Measurements from ENCODE around the gene SHROOM1.

DNA sequence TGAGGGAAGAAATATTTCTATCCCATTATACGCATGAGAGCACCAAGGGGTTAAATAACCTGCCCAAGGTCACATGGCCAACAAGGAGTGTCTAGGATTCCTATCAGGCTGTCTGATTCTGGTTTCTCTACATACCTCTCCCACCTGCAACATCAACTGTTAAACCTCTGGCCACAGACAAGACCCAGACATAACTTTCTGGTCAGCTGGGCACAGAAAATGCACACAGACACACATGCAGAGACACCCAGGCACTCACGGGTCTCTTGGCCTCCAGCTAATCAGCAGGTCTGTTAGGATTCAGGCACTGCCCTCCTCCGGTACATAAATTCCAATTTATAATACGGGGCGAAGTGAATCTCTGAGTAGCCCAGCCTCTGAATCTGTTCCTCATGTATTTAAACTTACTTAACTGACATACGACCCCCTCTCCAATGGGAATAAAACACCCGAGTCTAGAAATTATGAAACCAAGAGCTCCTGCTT is 54.9 kb downstream of the SHROOM1 start:
- TF ChIP-seq, protein P1, sequence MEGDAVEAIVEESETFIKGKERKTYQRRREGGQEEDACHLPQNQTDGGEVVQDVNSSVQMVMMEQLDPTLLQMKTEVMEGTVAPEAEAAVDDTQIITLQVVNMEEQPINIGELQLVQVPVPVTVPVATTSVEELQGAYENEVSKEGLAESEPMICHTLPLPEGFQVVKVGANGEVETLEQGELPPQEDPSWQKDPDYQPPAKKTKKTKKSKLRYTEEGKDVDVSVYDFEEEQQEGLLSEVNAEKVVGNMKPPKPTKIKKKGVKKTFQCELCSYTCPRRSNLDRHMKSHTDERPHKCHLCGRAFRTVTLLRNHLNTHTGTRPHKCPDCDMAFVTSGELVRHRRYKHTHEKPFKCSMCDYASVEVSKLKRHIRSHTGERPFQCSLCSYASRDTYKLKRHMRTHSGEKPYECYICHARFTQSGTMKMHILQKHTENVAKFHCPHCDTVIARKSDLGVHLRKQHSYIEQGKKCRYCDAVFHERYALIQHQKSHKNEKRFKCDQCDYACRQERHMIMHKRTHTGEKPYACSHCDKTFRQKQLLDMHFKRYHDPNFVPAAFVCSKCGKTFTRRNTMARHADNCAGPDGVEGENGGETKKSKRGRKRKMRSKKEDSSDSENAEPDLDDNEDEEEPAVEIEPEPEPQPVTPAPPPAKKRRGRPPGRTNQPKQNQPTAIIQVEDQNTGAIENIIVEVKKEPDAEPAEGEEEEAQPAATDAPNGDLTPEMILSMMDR (IDR thresholded peaks at IDR 0.05), result no peak
- no peak for TF ChIP-seq POLR2AphosphoS5 (IDR thresholded peaks at IDR 0.05; ENCODE audit: low read depth, low read length)
